Caco-2 (cell line): ENCODE data around the gene CALM1. TPM values are rescaled to one million over a fixed set of nuclear protein-coding genes. Genes with fewer than 3 reads are reported as not detected.

ENCODE experiments used
- BruUV-seq: library from RNA; stranded (reverse); fragments of 400-500 nt; replicated peaks from 2 replicates; lab custom pipeline; 2021; lab: Mats Ljungman, UMichigan
- CTCF ChIA-PET: fragments of 300-600 bp; sonication (Branson Sonifier 250); formaldehyde crosslinking; loops from one replicate; lab custom pipeline; 2022; ENCODE audit warnings: antibody characterized with exemption; lab: Charles Lee
- POLR2A ChIA-PET: fragments of 300-600 bp; sonication (Branson Sonifier 250); formaldehyde crosslinking; loops from one replicate; lab custom pipeline; 2022; ENCODE audit warnings: antibody characterized with exemption; lab: Charles Lee
- DNase-seq, 2 experiments: peaks; one replicate each; pipeline versions ENCODE4 v3.0.0 to v3.0.0-alpha.2; 2020 to 2022
- H3K27me3 ChIP-seq: replicated peaks from 2 replicates; pipeline ENCODE4 v1.6.0; 2011; ENCODE audit warnings: low read length; ENCODE audit not compliant: control insufficient read depth, insufficient read depth
- H3K36me3 ChIP-seq: 2 replicates; pipeline ENCODE4 v1.5.1; 2011; ENCODE audit warnings: low read length; ENCODE audit not compliant: control insufficient read depth, insufficient read depth
- H3K4me1 ChIP-seq: fragments of 250-450 bp; sonication (Bioruptor Pico); 2 replicates; pipeline ENCODE4 v1.5.1; 2020; ENCODE audit warnings: mild to moderate bottlenecking
- H3K4me3 ChIP-seq: 2 replicates; pipeline ENCODE4 v1.5.1; 2011; ENCODE audit warnings: low read depth, mild to moderate bottlenecking, control low read depth, low read length
- H3K9me3 ChIP-seq: fragments of 250-450 bp; sonication (Bioruptor Pico); 2 replicates; pipeline ENCODE4 v1.5.1; 2020; ENCODE audit warnings: mild to moderate bottlenecking, moderate library complexity
- H3K27ac Mint-ChIP-seq: one replicate; pipeline ENCODE4 v1.8.0; 2022; ENCODE audit warnings: mixed read lengths; ENCODE audit not compliant: unreplicated experiment
- H3K27me3 Mint-ChIP-seq: one replicate; pipeline ENCODE4 v1.8.0; 2022; ENCODE audit warnings: mixed read lengths; ENCODE audit not compliant: insufficient read depth, unreplicated experiment
- H3K36me3 Mint-ChIP-seq: one replicate; pipeline ENCODE4 v1.8.0; 2022; ENCODE audit warnings: mild to moderate bottlenecking, mixed read lengths; ENCODE audit not compliant: insufficient read depth, unreplicated experiment
- H3K4me1 Mint-ChIP-seq: one replicate; pipeline ENCODE4 v1.8.0; 2022; ENCODE audit warnings: low read depth, mixed read lengths; ENCODE audit not compliant: unreplicated experiment
- H3K4me3 Mint-ChIP-seq: one replicate; pipeline ENCODE4 v1.8.0; 2022; ENCODE audit warnings: mild to moderate bottlenecking, moderate library complexity, mixed read lengths; ENCODE audit not compliant: unreplicated experiment
- H3K9me3 Mint-ChIP-seq: one replicate; pipeline ENCODE4 v1.8.0; 2022; ENCODE audit warnings: mixed read lengths; ENCODE audit not compliant: unreplicated experiment
- intact Hi-C: fragments of 100-400 bp; cut with micrococcal nuclease; formaldehyde crosslinking; loops from one replicate; pipeline ENCODE4 v1.10.0; 2022; ENCODE audit not compliant: unreplicated experiment
- total RNA-seq: library from RNA; stranded (reverse); gene quantifications from 2 replicates; pipeline ENCODE4 v1.2.3, GENCODE V29; 2022
- TF ChIP-seq, protein P1 (sequence below), 2 experiments: fragments of 200-600 bp in 1 of 2; IDR thresholded peaks; 1 replicate in 1 of 2; 2 replicates in 1 of 2; pipeline versions ENCODE4 v1.5.1 to v1.8.0; 2011 to 2022; ENCODE audit warnings: antibody characterized with exemption in 1 of 2, control low read depth in 1 of 2, inconsistent platforms in 1 of 2, low read depth in 1 of 2, low read length in 1 of 2, mild to moderate bottlenecking in 1 of 2, moderate library complexity in 1 of 2; ENCODE audit not compliant: insufficient read depth in 1 of 2, severe bottlenecking in 1 of 2, unreplicated experiment in 1 of 2

CALM1 gene
- total RNA-seq, 1 experiment from 2014 or later: 437 TPM

DNA sequence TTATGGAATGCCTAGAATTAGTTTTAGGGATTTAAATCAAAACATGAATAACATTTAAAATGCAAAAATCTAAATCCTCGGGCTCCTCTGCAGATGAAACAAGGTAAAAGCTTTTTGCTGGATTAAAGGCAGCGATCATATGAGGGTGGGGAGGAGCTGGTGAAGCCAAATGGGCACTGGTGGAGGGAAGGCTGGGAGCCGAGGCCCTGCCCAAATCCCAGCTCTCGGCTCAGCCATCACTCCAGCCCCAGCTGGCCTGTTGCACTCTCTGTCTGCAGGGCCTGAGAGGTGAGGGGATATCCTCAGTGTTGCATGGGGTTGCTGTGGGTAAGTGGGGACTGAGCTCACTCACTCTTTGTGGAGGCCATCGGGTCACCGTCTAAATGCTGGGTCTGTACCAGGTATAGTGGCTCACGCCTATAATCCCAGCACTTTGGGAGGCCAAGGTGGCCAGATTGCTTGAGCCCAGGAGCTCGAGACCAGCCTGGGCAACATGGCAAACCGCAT lies 28.6 kb downstream of the CALM1 start:
- no TSS peak for BruUV-seq
- TF ChIP-seq, protein P1, sequence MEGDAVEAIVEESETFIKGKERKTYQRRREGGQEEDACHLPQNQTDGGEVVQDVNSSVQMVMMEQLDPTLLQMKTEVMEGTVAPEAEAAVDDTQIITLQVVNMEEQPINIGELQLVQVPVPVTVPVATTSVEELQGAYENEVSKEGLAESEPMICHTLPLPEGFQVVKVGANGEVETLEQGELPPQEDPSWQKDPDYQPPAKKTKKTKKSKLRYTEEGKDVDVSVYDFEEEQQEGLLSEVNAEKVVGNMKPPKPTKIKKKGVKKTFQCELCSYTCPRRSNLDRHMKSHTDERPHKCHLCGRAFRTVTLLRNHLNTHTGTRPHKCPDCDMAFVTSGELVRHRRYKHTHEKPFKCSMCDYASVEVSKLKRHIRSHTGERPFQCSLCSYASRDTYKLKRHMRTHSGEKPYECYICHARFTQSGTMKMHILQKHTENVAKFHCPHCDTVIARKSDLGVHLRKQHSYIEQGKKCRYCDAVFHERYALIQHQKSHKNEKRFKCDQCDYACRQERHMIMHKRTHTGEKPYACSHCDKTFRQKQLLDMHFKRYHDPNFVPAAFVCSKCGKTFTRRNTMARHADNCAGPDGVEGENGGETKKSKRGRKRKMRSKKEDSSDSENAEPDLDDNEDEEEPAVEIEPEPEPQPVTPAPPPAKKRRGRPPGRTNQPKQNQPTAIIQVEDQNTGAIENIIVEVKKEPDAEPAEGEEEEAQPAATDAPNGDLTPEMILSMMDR (IDR thresholded peaks at IDR 0.05; ENCODE audit: insufficient read depth in 1 of 2, low read depth in 1 of 2, low read length in 1 of 2, severe bottlenecking in 1 of 2, unreplicated experiment in 1 of 2): no peak
- POLR2A ChIA-PET: no interaction called here
- Histone ChIP-seq H3K9me3 (no peaks in the 10 kb centered on the region), H3K4me1 (no peaks in the 10 kb centered on the region), H3K36me3 (no peaks in the 10 kb centered on the region), H3K4me3 (no peak overlapping the region), H3K27me3 (no peaks in the 10 kb centered on the region)
- Mint-ChIP-seq H3K9me3 (no peaks in the 10 kb centered on the region), H3K4me3 (no peak overlapping the region), H3K27me3 (no peaks in the 10 kb centered on the region), H3K27ac (no peak overlapping the region), H3K4me1 (no peaks in the 10 kb centered on the region), H3K36me3 (no peaks in the 10 kb centered on the region)
- peak in 1 of 2 experiments; percentile 7 for DNase-seq
- CTCF ChIA-PET: no interaction called here
- intact Hi-C loops: no loop called here

DNA sequence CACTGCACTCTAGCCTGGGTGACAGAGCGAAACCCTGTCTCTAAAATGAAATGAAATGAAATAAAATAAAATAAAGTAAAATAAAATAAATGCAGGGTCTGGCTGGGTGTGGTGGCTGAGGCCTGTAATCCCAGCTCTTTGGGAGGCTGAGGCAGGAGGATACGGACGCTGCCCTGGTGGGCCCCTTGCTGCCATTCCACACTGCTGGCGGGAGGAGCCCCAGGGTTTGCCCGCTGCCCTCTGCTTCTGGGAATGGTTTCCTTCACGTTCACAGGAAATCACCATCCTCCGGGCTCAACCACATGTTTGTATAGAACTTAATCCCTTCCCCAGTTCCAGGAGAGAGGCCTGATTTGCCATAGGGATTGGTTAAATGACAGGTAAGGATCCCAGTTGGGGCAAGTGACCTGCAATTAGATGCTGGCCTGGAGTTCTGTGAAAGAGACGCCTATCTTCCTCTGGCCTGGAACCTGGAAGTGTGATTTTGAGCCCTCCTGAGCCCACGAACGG lies 29.3 kb downstream of the CALM1 start:
- TF ChIP-seq, protein P1 (IDR thresholded peaks at IDR 0.05; ENCODE audit: insufficient read depth in 1 of 2, low read depth in 1 of 2, low read length in 1 of 2, severe bottlenecking in 1 of 2, unreplicated experiment in 1 of 2): no peak
- no peaks in the 10 kb centered on the region for H3K36me3 ChIP-seq
- no peak for DNase-seq
- H3K4me1 ChIP-seq: no peaks in the 10 kb centered on the region
- no peaks in the 10 kb centered on the region for H3K27me3 ChIP-seq
- ChIA-PET POLR2A (no interaction called here), CTCF (no interaction called here)
- H3K4me3 ChIP-seq: no peak overlapping the region
- intact Hi-C loops: no loop called here
- H3K9me3 ChIP-seq: no peaks in the 10 kb centered on the region
- Mint-ChIP-seq H3K36me3 (no peaks in the 10 kb centered on the region), H3K4me1 (no peaks in the 10 kb centered on the region), H3K27ac (no peak overlapping the region), H3K27me3 (no peaks in the 10 kb centered on the region), H3K4me3 (no peak overlapping the region), H3K9me3 (no peaks in the 10 kb centered on the region)
- BruUV-seq: no TSS peak

DNA sequence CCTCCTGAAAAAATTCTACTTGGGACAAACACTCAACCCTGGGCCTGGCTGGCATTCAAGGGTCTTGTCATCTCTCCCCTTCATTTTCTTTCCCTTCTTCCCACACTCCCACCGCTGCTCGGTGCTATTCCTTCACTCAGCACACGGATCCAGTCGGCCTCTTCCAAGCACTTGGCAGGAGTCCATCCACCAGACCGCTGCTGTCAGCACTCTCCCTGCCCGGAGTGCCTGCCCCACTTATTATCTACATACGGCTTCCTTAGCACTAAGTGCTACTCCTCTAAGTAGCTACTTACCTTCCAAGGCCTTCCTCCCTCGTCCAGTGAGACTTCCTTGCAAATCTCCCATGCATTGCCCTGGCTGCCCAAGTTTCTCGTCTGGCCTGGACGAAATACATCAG lies 29.8 kb downstream of the CALM1 start:
- intact Hi-C loops: no loop called here
- H3K27ac Mint-ChIP-seq: no peak overlapping the region
- ChIA-PET POLR2A (no interaction called here), CTCF (no interaction called here)
- Histone ChIP-seq H3K4me1 (no peaks in the 10 kb centered on the region), H3K4me3 (no peak overlapping the region), H3K36me3 (no peaks in the 10 kb centered on the region), H3K27me3 (no peaks in the 10 kb centered on the region), H3K9me3 (no peaks in the 10 kb centered on the region)
- H3K4me1 Mint-ChIP-seq: no peaks in the 10 kb centered on the region
- DNase-seq: no peak
- H3K9me3 Mint-ChIP-seq: no peaks in the 10 kb centered on the region
- TF ChIP-seq, protein P1 (IDR thresholded peaks at IDR 0.05; ENCODE audit: insufficient read depth in 1 of 2, low read depth in 1 of 2, low read length in 1 of 2, severe bottlenecking in 1 of 2, unreplicated experiment in 1 of 2): no peak
- no peaks in the 10 kb centered on the region for H3K36me3 Mint-ChIP-seq
- no TSS peak for BruUV-seq
- no peak overlapping the region for H3K4me3 Mint-ChIP-seq
- no peaks in the 10 kb centered on the region for H3K27me3 Mint-ChIP-seq
